ENCODE data around the gene ABCA13. TPM values are rescaled to one million over a fixed set of nuclear protein-coding genes. Genes with fewer than 3 reads are reported as not detected.

ABCA13 gene
- total RNA-seq, 1 experiment from 2014 or later = 0.62 TPM

DNA sequence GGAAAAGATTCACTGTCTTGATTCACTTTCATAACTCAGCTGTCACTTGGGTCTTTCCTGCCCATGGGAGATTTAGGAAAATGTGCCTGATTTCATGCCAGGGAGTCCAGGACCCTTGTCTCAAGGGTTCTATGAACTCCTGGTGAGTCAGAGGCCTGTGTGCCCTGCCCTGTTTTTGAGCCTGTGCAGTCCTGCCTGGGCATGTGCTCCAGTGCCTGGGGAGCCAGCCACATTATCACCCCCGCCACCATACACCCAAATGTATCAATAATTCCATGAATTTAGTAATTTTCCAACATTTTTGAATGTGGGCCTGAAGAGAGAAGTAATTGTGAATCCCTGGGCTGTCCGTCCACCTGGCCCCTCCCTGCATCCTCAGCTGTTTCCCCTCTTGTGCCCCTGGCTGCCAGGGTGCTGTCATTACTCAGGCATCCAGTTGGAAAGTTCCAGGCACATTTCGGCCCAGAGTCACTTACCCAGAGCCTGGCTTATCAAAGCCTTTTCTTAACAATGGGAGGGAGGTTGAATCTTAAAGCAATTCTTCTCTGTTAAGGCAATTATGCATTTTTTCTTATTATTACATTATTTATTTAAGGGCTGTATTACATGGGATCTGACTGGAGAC is 465.2 kb downstream of the ABCA13 start:
- peak; percentile 65 for DNase-seq (ENCODE audit: low spot score)

DNA sequence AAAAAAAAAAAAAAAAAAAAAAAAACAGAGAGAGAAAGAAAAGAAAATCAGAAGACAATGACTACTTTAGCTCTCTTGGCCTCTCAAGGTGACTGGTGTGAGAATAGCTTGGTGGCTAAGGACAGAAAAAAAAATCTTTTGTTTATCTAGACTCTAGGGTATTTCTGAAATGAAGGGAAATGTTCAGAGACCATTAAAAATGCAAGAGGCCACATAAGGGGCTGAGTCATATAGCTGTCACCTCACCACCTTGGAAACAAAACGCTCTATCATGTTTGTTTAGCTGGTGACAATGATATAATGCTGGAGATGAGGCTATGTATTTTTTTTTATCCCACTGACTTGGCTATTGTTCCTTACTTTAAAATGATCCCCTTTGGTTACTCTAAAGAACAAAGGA is 466.1 kb downstream of the ABCA13 start:
- peak; percentile 96 for DNase-seq (ENCODE audit: low spot score)

DNA sequence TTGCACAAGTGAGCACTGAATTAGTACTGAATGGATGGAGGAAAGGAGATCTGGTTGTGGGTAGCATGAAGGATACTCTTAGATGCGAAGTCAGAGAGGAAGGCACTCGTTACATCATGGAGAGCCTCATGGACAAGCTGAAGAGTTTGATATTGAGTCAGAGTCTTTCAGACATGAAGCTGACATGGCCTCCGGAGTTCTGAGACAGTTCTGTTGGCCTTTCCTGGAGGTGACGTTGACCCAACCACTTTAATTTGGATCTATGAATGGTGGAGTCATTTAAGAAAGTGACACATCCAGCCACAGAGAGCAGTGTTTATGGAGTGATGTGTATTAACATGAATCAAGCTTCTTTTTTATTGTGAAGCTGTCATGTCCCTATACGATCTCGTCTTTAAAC is 466.8 kb downstream of the ABCA13 start:
- DNase-seq (ENCODE audit: low spot score) = peak; percentile 56

DNA sequence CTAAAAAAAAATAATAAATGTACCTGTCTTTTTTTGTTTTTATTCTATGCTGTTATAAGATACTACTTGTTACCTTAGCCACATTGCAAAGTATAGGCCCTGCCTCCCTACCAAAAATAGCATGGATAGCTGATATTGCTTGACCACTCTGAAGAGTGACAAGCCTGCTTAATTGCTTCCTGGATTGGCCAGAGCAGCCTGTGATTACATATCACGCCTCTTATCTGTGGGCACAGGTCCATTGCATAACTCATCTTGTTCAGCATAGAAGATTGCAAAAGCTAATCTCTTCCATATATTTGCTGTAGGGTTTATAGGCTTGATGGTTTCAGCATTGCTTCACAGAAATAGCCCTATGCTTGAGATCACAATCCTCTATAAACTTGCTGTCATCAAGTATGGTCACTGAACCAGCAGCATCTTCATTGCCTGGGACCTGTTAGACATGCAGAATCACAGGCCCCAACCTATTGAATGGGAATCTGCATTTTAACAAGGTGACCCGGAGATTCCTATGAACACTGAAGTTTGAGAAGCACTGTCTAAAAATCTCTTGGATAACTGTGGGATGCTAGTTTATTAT is 472.3 kb downstream of the ABCA13 start:
- peak; percentile 93 for DNase-seq (ENCODE audit: low spot score)

DNA sequence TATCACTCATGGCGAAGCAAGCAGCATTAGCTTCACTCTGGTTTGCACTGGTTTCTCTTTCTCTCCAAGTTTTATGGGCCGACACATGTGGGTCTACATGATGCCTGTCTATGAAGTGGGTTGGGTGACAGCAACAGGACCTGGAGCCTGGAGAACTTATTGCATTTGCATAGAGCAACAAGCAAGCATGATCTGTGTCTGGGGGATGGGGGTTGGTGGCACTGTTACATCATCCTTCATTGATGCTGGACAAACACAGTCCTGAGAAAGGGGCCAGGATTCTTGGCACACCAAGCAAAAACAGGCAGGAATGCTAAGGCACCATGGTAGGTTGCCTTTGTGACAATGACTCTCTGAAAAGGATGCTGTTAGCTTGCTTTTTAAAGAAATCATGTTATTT is 486.9 kb downstream of the ABCA13 start:
- no peak for DNase-seq (ENCODE audit: low spot score)

DNA sequence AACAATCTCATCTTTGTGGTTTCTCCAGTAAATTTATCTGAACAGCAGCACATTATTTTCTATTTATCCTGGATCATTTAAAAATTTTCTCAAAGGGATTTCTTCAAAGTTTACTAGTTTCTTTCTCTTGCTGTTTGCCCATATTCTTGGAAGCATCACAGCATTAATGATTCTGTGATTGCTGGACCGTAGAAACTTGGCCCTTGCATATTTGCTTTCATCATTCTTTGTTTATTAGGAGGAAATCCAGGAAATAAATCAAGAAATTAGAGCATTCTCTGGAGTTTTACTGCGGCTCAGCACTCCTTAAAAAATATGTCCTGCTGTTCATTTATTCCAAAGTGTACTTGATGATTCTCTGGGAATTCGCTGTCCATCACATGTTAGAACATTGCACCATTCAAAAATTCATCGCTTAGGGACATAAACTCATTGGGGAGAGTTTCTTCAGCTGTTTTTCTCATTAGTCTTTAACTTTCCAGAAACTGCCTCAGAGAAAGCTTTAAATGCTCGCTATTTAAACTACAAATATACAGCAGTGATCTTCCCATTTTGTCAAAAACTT is 489.1 kb downstream of the ABCA13 start:
- DNase-seq (ENCODE audit: low spot score) = no peak

DNA sequence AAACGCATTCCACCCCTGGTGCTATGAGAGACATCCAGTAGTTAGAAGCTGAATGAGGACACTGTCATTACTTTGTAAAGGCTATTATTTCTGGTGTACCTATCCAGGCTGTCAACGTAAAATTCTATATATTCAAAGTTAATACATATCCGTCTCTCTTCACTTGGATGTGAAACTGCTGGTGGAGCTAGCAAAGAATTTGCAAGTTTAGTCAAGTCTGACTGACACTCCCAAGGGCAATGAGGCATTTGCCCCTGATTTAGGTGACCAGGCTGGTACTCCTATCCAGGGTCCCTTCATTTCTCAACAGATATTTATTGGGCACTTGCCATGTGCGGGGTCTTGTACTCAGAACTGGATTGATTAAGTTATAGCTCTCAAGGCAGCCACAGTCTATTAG is 493.0 kb downstream of the ABCA13 start:
- DNase-seq (ENCODE audit: low spot score) = no peak

DNA sequence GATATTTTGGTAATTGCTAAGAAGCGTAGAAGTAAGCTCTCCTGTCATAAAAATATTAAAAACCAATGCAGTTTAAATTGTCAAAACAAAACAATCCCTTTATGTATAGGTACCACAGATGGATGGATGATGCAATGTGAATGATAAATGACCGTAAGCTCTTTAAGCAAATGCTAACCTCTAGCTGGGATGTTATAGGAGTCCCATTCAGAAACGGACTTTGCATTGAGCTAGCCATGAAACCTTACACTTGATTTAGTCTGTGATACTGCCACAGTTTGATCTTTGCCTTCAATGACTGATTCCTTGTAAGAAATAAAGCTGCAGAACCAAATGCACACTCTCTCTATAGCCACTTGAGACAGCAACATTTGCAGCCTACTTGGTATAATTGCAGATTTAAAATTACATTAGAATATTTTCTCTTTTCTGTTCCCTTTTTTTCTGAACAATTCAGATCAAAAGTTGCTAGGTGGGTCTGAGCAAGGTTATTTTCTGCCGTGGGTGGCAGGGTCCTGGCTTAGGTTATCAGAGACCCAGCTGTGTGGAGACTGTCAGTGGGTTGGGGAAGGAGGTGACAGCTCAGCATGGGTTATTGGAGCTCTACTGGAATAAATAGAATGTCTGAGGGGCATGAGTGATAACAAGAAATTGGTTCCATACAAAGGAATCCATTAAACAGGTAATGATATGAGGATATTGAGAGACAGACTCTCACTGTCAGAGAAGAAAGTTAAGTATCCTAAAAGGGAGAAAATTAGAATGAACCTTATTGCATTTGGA is 494.3 kb downstream of the ABCA13 start:
- DNase-seq (ENCODE audit: low spot score) = no peak

DNA sequence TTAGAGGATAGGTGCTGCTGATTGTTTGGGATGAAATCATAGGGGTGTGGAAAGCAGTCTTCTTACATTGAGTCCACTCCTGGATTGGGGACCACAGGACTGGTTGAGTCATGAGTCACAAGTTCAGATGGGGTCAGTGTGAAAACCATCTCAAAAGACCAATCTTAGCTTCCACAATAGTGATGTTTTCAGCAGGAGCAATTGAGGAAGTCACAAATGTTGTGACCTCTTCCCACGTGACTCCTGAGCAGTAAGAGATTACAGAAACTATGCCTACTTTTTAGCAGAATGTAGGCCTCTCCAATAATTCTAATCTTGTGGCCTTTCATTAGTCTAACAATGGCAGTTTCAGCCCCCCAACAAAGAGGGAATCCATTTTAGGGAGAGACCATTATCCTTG is 496.1 kb downstream of the ABCA13 start:
- peak; percentile 6 for DNase-seq (ENCODE audit: low spot score)

DNA sequence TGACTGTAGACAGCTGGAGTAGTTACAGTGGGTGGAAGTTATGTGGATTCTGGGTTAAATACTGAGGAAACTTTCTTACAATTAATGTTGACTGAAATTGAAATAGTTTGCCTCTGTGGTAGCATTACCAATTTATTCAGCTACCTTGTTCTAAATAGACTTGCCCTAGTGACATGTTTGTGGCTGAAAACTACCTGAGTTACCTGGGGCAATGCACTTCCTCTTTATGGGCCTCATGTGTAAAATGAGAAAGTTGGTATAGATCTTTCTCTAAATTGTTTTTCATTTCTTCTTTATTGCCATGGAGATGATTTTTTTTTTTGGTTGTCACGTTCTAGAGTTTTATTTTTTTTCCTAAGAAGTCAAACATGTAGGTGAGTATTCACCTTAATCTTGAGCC is 500.4 kb downstream of the ABCA13 start:
- DNase-seq (ENCODE audit: low spot score) = no peak

DNA sequence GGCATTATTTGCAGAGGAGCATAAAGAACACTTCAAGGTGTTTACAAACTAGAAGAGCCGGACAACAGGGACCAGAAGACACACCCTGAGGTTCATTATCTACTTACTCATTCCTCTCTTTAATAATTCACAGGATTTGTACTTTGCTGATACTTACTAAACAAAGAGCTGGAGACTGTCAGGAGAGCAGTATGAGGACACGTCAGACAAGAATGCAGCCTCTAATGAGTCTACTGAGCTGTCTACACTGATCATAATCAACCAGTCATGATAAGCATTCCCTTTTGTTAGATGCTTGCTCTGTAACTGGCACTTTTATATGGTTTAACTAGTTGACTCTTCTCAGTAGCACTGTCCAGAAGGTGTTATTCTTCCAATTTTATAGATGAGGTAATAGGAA is 509.7 kb downstream of the ABCA13 start:
- DNase-seq (ENCODE audit: low spot score) = peak; percentile 83

DNA sequence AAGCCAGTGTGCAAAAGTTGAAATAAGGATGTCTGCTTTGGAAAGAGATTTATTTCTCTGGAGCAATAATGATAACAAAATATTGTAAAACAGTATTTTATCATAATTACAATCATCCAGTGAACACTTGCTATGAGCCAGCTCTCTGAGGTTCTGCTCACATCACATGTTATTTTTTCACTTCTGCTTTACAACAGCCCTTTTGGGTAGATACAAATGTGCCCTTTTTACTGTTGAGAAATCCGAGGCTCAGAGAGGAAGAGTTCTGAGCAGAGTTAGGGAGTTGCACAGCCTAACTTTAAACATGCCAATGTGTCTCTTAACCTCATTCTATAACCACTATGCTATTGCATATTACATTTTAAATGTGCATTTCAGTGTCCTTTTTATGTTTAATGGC is 520.5 kb downstream of the ABCA13 start:
- DNase-seq (ENCODE audit: low spot score) = no peak

Other genes starting within 250 kb of the ABCA13 start
- 0.69 TPM in 1 of 2 replicates, not detected in the other for gene PKD1L1, start 223.0 kb upstream of the ABCA13 start, total RNA-seq (2014; rRNA removed; shearing (Covaris generic))
- gene HUS1, start 191.8 kb upstream of the ABCA13 start, total RNA-seq (2014; rRNA removed; shearing (Covaris generic)) = 50.0 and 67.9 TPM in 2 replicates
- 4.5 and 7.9 TPM in 2 replicates for gene SUN3, start 142.4 kb upstream of the ABCA13 start, total RNA-seq (2014; rRNA removed; shearing (Covaris generic))
- 0.62 and 1.6 TPM in 2 replicates for gene C7orf57, start 135.9 kb upstream of the ABCA13 start, total RNA-seq (2014; rRNA removed; shearing (Covaris generic))
- 13.3 and 21.5 TPM in 2 replicates for gene UPP1, start 82.2 kb upstream of the ABCA13 start, total RNA-seq (2014; rRNA removed; shearing (Covaris generic))

All from A172 (cell line).